Heart left ventricle (tissue), 16 donors: ENCODE results near the gene ANP32A. TPM values are rescaled to one million over a fixed set of nuclear protein-coding genes. Genes with fewer than 3 reads are reported as not detected.

Experiments
- ATAC-seq, 4 donors: fragments of 200-7000 bp; cut with Tn5 transposase; one replicate each; pipeline ENCODE4 v1.9.1; 2020 to 2022; ENCODE audit warnings: moderate library complexity in 4 of 4, mild to moderate bottlenecking in 3 of 4, moderate number of reproducible peaks in 1 of 4
- DNase-seq, 5 donors: peaks; one replicate each; pipeline ENCODE4 v3.0.0-alpha.2; 2020
- H3K27ac ChIP-seq, 12 donors: fragments of 200-600 bp; sonication (generic) in 4 of 12; one replicate each; pipeline versions ENCODE4 v1.5.0 to v1.8.0; 2016 to 2022; ENCODE audit warnings: mild to moderate bottlenecking in 2 of 12
- H3K27me3 ChIP-seq, 9 donors: fragments of 200-600 bp; sonication (generic) in 2 of 9; one replicate each; pipeline versions ENCODE4 v1.5.1 to v1.8.0; 2016 to 2022; ENCODE audit warnings: mild to moderate bottlenecking in 3 of 9
- H3K36me3 ChIP-seq, 9 donors: fragments of 200-600 bp; sonication (generic) in 2 of 9; one replicate each; pipeline versions ENCODE4 v1.5.0 to v1.8.0; 2018 to 2022; ENCODE audit warnings: mild to moderate bottlenecking in 2 of 9
- H3K4me1 ChIP-seq, 12 donors: fragments of 200-600 bp; sonication (generic) in 4 of 12; one replicate each; pipeline versions ENCODE4 v1.5.0 to v1.8.0; 2016 to 2022; ENCODE audit warnings: mild to moderate bottlenecking in 3 of 12
- H3K4me3 ChIP-seq, 12 donors: fragments of 200-600 bp; sonication (generic) in 4 of 12; one replicate each; pipeline versions ENCODE4 v1.5.0 to v1.8.0; 2017 to 2022; ENCODE audit warnings: mild to moderate bottlenecking in 9 of 12, moderate library complexity in 4 of 12
- H3K9me3 ChIP-seq, 12 donors: fragments of 200-600 bp; sonication (generic) in 4 of 12; one replicate each; pipeline versions ENCODE4 v1.5.0 to v1.8.0; 2016 to 2022; ENCODE audit warnings: mild to moderate bottlenecking in 1 of 12
- CTCF ChIP-seq, 12 donors: fragments of 200-600 bp; sonication (generic) in 4 of 12; IDR thresholded peaks; one replicate each; pipeline versions ENCODE4 v1.5.0 to v1.8.0; 2018 to 2022; ENCODE audit warnings: antibody characterized with exemption in 12 of 12, mild to moderate bottlenecking in 5 of 12
- POLR2A ChIP-seq, 2 donors: fragments of 450-650 bp; IDR thresholded peaks; one replicate each; pipeline ENCODE4 v1.6.1; 2017; ENCODE audit warnings: antibody characterized with exemption in 2 of 2, mild to moderate bottlenecking in 2 of 2, moderate library complexity in 2 of 2
- WGBS, 4 donors: extraction: QIAGEN DNeasy Blood & Tissue Kit in 2 of 4; methylation state at CpG; one replicate each; pipeline versions ENCODE4 v1.1.5 to v1.1.7; 2013 to 2018; 5-methylcytosine and 5-hydroxymethylcytosine counted together
- intact Hi-C, 10 donors: fragments of 100-400 bp; cut with DNase I; formaldehyde crosslinking; loops; one replicate each; pipeline versions ENCODE4 v1.11.1 to v1.14.2; 2022
- polyA plus RNA-seq, 2 donors: library from polyadenylated mRNA; stranded (reverse); fragments of 200-250 nt; gene quantifications; one replicate each; pipeline ENCODE4 v1.2.3, GENCODE V29; 2013
- total RNA-seq, 9 donors: library from RNA; depleted of rRNA in 2 of 9; stranded (reverse); fragments of >200 nt in 2 of 9; fragmentation: NEBNext Ultra II Directional in 3 of 9; extraction: Animal tissue kit (Norgen Biotek cat#: 25700) in 3 of 9; gene quantifications; one replicate each; pipeline versions ENCODE4 v1.1.0 to v1.2.4, GENCODE V29; 2016 to 2023
- donor health status: ischemic (EF 13 %, LVEDD 7.1; RV severe dilation, severe dysfunction).
- donor health status: healthy with polysubstance abuse.
- donor health status: DM: no; HTN: yes; CAD: no.
- donor health status: DM: no; HTN: no; CAD: no.
- donor health status: ischemic (EF 25% LVEDD 6.9; RV normal size, moderate dysfunction).
- donor health status: ischemic (EF 25% LVEDD 5.7; RV mildly dilated, moderate dysfunction).
- donor health status: healthy.
- donor health status: DM: yes; HTN: yes; CAD: no.
- donor health status: ischemic (EF 35%, LVEDD 5.7; RV mildly dilated, moderate dysfunction).
- donor health status: nonischemic (EF 11% LVEDD 7.7; RV severe dilation, severe dysfunction).
- donor health status: DM: yes; HTN: yes; CAD: no.
- donor health status: PGD.
- donor health status: ischemic (EF 29% LVEDD 5.4; RV normal size, mild dysfunction).
- donor health status: nonischemic (EF 23%, LVEDD 6.1; RV moderate dilation, normal function).

Gene ANP32A
- total and polyA plus RNA-seq, 11 donors: 55.7 to 202 (median 142) TPM

DNA sequence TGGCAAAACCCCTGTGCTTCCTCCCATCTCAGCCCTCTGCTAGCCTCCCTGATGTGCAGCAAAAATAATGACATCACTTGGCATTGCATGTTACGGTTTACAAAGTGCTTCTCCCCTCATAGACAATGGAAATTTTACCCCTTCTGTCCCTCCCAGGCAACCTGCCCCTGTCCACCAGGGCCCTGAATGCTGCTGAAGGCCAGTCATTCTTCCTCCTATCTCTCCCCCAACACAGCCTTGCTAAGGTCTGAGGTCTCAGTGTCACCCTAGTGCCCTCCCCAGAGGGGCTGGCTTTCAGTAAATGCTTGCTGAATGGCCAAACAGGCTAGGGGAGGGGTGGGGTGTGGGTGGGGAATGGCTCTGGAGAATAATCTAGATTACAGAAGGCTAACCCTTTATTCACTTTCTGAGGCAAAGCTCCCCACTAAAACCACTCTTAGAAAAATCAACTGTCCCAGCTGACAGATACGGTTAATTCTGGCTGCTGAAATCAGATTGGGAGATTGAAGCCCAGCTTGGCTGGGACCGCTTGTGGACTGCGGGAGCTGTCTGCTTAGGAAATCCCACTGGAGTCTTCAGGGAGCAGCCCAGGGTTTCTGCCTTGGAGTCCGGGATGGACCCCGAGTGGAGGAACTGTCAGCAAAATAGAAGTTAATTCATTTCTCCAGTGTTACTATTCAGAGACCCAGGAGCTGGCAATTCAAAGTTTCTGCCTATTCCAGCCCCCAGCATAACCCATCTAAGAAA lies 22.9 kb downstream of the ANP32A start:
- peak; percentile 10 to 49 (median 24) for ATAC-seq
- intact Hi-C loops: loop anchor here in 1 of 10 donors (10.0 kb wide), 1 partner anchor 93 kb away; no protein-coding TSS in a partner anchor
- Histone ChIP-seq H3K27me3 (no peaks in the 10 kb centered on the region), H3K9me3 (no peaks in the 10 kb centered on the region), H3K4me3 (peak overlapping the region in 1 of 12 donors; percentile 20), H3K36me3 (peaks cover 0 to 8% (median 0%) of the 10 kb centered on the region in 9 donors), H3K27ac (peak overlapping the region in 9 of 12 donors; percentile 1 to 85 (median 49)), H3K4me1 (peaks cover 29 to 96% (median 82%) of the 10 kb centered on the region in 12 donors)
- no peak for TF ChIP-seq POLR2A (IDR thresholded peaks at IDR 0.05)
- WGBS, 4 donors: 7 to 19% (median 15%) methylated on average over 6 of the region's 6 CpGs
- peak in 2 of 5 donors; percentile 50 to 57 for DNase-seq

DNA sequence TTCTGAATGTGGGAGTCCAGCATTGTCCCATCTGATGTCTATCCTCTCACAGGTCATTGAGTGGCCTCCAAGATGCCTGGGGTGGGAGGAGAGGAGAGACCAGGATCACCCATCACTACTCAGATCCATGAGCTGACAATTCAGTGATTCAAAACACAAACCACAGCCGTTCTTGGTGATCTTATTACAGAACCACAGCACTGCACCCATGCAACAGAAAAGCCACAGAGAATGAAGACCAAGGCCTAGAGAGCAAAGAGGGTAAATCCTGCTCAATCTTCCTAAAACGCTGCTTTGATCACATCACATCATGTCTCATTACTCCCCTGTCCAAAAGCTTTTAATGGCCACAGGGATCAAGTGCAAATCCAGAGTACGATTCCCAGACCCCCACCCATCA lies 23.5 kb downstream of the ANP32A start:
- H3K4me1 ChIP-seq: peaks cover 31 to 96% (median 87%) of the 10 kb centered on the region in 12 donors
- H3K36me3 ChIP-seq: peaks cover 0 to 8% (median 0%) of the 10 kb centered on the region in 9 donors
- H3K27me3 ChIP-seq: no peaks in the 10 kb centered on the region
- H3K9me3 ChIP-seq: no peaks in the 10 kb centered on the region
- ATAC-seq: no peak
- intact Hi-C loops: loop anchor here in 1 of 10 donors (10.0 kb wide), 1 partner anchor 92 kb away; no protein-coding TSS in a partner anchor
- DNase-seq: no peak
- peak overlapping the region in 8 of 12 donors; percentile 1 to 85 (median 52) for H3K27ac ChIP-seq
- no peak for TF ChIP-seq POLR2A (IDR thresholded peaks at IDR 0.05)
- no peak for TF ChIP-seq CTCF (IDR thresholded peaks at IDR 0.05)
- 31 to 46% (median 43%) methylated on average over 3 of the region's 3 CpGs for WGBS, 4 donors
- H3K4me3 ChIP-seq: no peak overlapping the region

- no peak overlapping the region for H3K4me3 ChIP-seq
- peak overlapping the region in 5 of 12 donors; percentile 4 to 85 (median 72) for H3K27ac ChIP-seq
- 90 to 96% (median 94%) methylated on average over 6 of the region's 6 CpGs for WGBS, 4 donors
- no peaks in the 10 kb centered on the region for H3K9me3 ChIP-seq
- H3K27me3 ChIP-seq: no peaks in the 10 kb centered on the region
- DNase-seq (no peak), ATAC-seq (no peak)
- H3K36me3 ChIP-seq: peaks cover 0 to 8% (median 0%) of the 10 kb centered on the region in 9 donors
- TF ChIP-seq CTCF (IDR thresholded peaks at IDR 0.05): no peak
- no peak for TF ChIP-seq POLR2A (IDR thresholded peaks at IDR 0.05)
- intact Hi-C loops: loop anchor here in 1 of 10 donors (10.0 kb wide), 1 partner anchor 92 kb away; no protein-coding TSS in a partner anchor
- peaks cover 31 to 96% (median 87%) of the 10 kb centered on the region in 12 donors for H3K4me1 ChIP-seq
Observed at GRCh38 chr15:68796576-68796975, 24.1 kb downstream of the ANP32A start.

DNA sequence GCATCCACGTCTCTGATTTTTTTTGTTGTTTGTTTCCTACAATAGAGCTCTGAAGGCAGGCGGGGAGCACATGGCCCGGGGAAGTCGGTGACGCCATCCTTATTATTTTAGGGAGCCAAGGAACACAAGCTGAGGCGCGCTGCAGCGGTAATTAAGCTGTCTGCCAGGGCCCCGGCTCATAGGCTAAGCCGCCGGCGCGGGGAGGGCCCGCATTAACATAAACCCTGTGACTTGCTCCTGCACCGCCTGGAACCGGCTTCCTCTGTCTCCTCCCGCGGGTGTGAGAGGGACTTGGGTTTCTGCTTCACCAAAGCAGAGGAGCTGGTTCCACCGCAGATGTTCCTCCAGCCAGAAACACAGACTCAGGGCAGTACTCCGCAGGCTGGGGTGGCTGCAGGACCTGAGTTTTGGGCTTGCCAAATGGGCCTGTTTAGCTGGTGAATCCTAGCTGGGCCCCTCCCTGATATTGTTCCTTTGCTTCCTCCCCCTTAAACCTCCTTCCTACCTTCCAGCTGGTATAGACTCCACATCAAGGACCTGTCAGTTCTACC lies 25.3 kb downstream of the ANP32A start:
- H3K27ac ChIP-seq: peak overlapping the region; percentile 42 to 92 (median 77)
- 1 to 2% (median 2%) methylated on average over 18 to 20 of the region's 20 CpGs for WGBS, 4 donors
- TF ChIP-seq CTCF (IDR thresholded peaks at IDR 0.05): no peak
- peak in 1 of 2 donors; percentile 53 for TF ChIP-seq POLR2A (IDR thresholded peaks at IDR 0.05)
- ATAC-seq (peak; percentile 92 to 97 (median 94)), DNase-seq (peak; percentile 92 to 95 (median 93))
- no peaks in the 10 kb centered on the region for H3K27me3 ChIP-seq
- peaks cover 0 to 8% (median 0%) of the 10 kb centered on the region in 9 donors for H3K36me3 ChIP-seq
- peaks cover 31 to 99% (median 93%) of the 10 kb centered on the region in 12 donors for H3K4me1 ChIP-seq
- intact Hi-C loops: loop anchor here in 6 of 10 donors (2.0 to 10.0 kb wide), 4 partner anchors 21 to 91 kb away; partner anchors contain the start of gene ANP32A (in 1 of the 6)
- no peaks in the 10 kb centered on the region for H3K9me3 ChIP-seq
- peak overlapping the region in 8 of 12 donors; percentile 11 to 35 (median 20) for H3K4me3 ChIP-seq
